Smooth muscle cell (in vitro differentiated cells): ENCODE results near the gene TRAF1. TPM values are rescaled to one million over a fixed set of nuclear protein-coding genes. Genes with fewer than 3 reads are reported as not detected.

Experiments used
- DNase-seq: peaks from one replicate; lab custom pipeline; 2025; ENCODE audit not compliant: unreplicated experiment; lab: John Stamatoyannopoulos, UW
- H2AFZ ChIP-seq: fragments of 200-600 bp; sonication (generic); 2 replicates; pipeline ENCODE4 v1.6.0; 2016; ENCODE audit warnings: antibody characterized with exemption, low read depth, mild to moderate bottlenecking
- H3F3A ChIP-seq: fragments of 200-600 bp; sonication (generic); 2 replicates; pipeline ENCODE4 v1.6.0; 2017; ENCODE audit warnings: antibody characterized with exemption, low read depth
- H3K27ac ChIP-seq: fragments of 200-600 bp; sonication (generic); 2 replicates; pipeline ENCODE4 v1.5.1; 2016; ENCODE audit warnings: low read depth, mild to moderate bottlenecking
- H3K27me3 ChIP-seq: fragments of 200-600 bp; sonication (generic); 2 replicates; pipeline ENCODE4 v1.6.1; 2016; ENCODE audit warnings: low read depth, mild to moderate bottlenecking
- H3K36me3 ChIP-seq: fragments of 200-600 bp; sonication (generic); 2 replicates; pipeline ENCODE4 v1.5.1; 2016; ENCODE audit warnings: low read depth
- H3K4me1 ChIP-seq: fragments of 200-600 bp; sonication (generic); 2 replicates; pipeline ENCODE4 v1.5.1; 2016; ENCODE audit warnings: low read depth
- H3K4me2 ChIP-seq: fragments of 200-600 bp; sonication (generic); 2 replicates; pipeline ENCODE4 v1.6.0; 2016; ENCODE audit warnings: mild to moderate bottlenecking
- H3K4me3 ChIP-seq: fragments of 200-600 bp; sonication (generic); 2 replicates; pipeline ENCODE4 v1.5.1; 2016; ENCODE audit warnings: mild to moderate bottlenecking
- H3K79me2 ChIP-seq: fragments of 200-600 bp; sonication (generic); 2 replicates; pipeline ENCODE4 v1.6.0; 2016; ENCODE audit warnings: low read depth, mild to moderate bottlenecking
- H3K9ac ChIP-seq: fragments of 200-600 bp; sonication (generic); 2 replicates; pipeline ENCODE4 v1.6.0; 2016; ENCODE audit warnings: low read depth
- H3K9me3 ChIP-seq: fragments of 200-600 bp; sonication (generic); replicated peaks from 2 replicates; pipeline ENCODE4 v1.5.1; 2016; ENCODE audit warnings: low read depth
- H4K20me1 ChIP-seq: fragments of 200-600 bp; sonication (generic); 2 replicates; pipeline ENCODE4 v1.6.0; 2016; ENCODE audit warnings: low read depth
- WGBS: methylation state at CpG from one replicate; pipeline ENCODE4 v1.1.7; 2016; ENCODE audit warnings: low lambda C conversion rate; 5-methylcytosine and 5-hydroxymethylcytosine counted together
- polyA plus RNA-seq: library from polyadenylated mRNA; unstranded; fragments of >200 nt; fragmentation: Nextera tagmentation; extraction: Ambion mirVana; gene quantifications from 2 replicates; pipeline ENCODE4 v1.2.1, GENCODE V29; 2016
- total RNA-seq: library from RNA; depleted of rRNA; stranded (reverse); fragments of >200 nt; gene quantifications from 2 replicates; pipeline ENCODE4 v1.2.3, GENCODE V29; 2014
- TF ChIP-seq, protein P1 (sequence below): fragments of 200-600 bp; sonication (generic); IDR thresholded peaks from 2 replicates; pipeline ENCODE4 v1.5.1; 2017; ENCODE audit warnings: borderline replicate concordance, mild to moderate bottlenecking, antibody characterized with exemption; ENCODE audit not compliant: insufficient read depth, poor library complexity, severe bottlenecking

Gene TRAF1
- total and polyA plus RNA-seq, 2 experiments from 2014 or later: 2.9 to 5.4 TPM

GRCh38 chr9:120965344-120966012 is 38.9 kb upstream of the TRAF1 start:
- H3K27ac ChIP-seq: no peak overlapping the region
- H3K27me3 ChIP-seq: no peaks in the 10 kb centered on the region
- TF ChIP-seq, protein P1, sequence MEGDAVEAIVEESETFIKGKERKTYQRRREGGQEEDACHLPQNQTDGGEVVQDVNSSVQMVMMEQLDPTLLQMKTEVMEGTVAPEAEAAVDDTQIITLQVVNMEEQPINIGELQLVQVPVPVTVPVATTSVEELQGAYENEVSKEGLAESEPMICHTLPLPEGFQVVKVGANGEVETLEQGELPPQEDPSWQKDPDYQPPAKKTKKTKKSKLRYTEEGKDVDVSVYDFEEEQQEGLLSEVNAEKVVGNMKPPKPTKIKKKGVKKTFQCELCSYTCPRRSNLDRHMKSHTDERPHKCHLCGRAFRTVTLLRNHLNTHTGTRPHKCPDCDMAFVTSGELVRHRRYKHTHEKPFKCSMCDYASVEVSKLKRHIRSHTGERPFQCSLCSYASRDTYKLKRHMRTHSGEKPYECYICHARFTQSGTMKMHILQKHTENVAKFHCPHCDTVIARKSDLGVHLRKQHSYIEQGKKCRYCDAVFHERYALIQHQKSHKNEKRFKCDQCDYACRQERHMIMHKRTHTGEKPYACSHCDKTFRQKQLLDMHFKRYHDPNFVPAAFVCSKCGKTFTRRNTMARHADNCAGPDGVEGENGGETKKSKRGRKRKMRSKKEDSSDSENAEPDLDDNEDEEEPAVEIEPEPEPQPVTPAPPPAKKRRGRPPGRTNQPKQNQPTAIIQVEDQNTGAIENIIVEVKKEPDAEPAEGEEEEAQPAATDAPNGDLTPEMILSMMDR: no peak
- no peak overlapping the region for H3K4me2 ChIP-seq
- H3K4me1 ChIP-seq: peaks cover 15% of the 10 kb centered on the region
- 73% methylated on average over 4 of the region's 4 CpGs for WGBS
- no peak overlapping the region for H3K4me3 ChIP-seq
- H3K9me3 ChIP-seq: no peaks in the 10 kb centered on the region
- H3F3A ChIP-seq: no peaks in the 10 kb centered on the region
- no peak for DNase-seq
- no peak overlapping the region for H3K9ac ChIP-seq
- no peaks in the 10 kb centered on the region for H3K79me2 ChIP-seq
- H2AFZ ChIP-seq: no peak overlapping the region
- H3K36me3 ChIP-seq: no peaks in the 10 kb centered on the region
- H4K20me1 ChIP-seq: no peaks in the 10 kb centered on the region

- Histone ChIP-seq H3K27me3 (no peaks in the 10 kb centered on the region), H4K20me1 (no peaks in the 10 kb centered on the region), H3K36me3 (no peaks in the 10 kb centered on the region), H3K4me2 (no peak overlapping the region), H3K9me3 (no peaks in the 10 kb centered on the region), H2AFZ (no peak overlapping the region), H3F3A (no peaks in the 10 kb centered on the region), H3K4me3 (no peak overlapping the region), H3K4me1 (peaks cover 15% of the 10 kb centered on the region), H3K79me2 (no peaks in the 10 kb centered on the region), H3K9ac (no peak overlapping the region), H3K27ac (no peak overlapping the region)
- WGBS: 94% methylated on average over 3 of the region's 3 CpGs
- no peak for DNase-seq
- TF ChIP-seq, protein P1: no peak
These were observed 35.3 kb upstream of the TRAF1 start for GRCh38 chr9:120961936-120962335.

GRCh38 chr9:120960001-120960400 is 33.4 kb upstream of the TRAF1 start:
- H3K9me3 ChIP-seq: no peaks in the 10 kb centered on the region
- H3K9ac ChIP-seq: no peak overlapping the region
- H3K4me3 ChIP-seq: no peak overlapping the region
- 77% methylated on average over 1 of the region's 1 CpG for WGBS
- H2AFZ ChIP-seq: no peak overlapping the region
- H3K27ac ChIP-seq: no peak overlapping the region
- H4K20me1 ChIP-seq: no peaks in the 10 kb centered on the region
- no peak overlapping the region for H3K4me2 ChIP-seq
- H3F3A ChIP-seq: no peaks in the 10 kb centered on the region
- no peaks in the 10 kb centered on the region for H3K79me2 ChIP-seq
- H3K36me3 ChIP-seq: no peaks in the 10 kb centered on the region
- TF ChIP-seq, protein P1: no peak
- no peaks in the 10 kb centered on the region for H3K27me3 ChIP-seq
- H3K4me1 ChIP-seq: peaks cover 1% of the 10 kb centered on the region
- no peak for DNase-seq

GRCh38 chr9:120956862-120957261 is 30.3 kb upstream of the TRAF1 start:
- no peaks in the 10 kb centered on the region for H3K27me3 ChIP-seq
- H2AFZ ChIP-seq: no peak overlapping the region
- H3K4me1 ChIP-seq: no peaks in the 10 kb centered on the region
- H3K9me3 ChIP-seq: no peaks in the 10 kb centered on the region
- no peak overlapping the region for H3K4me2 ChIP-seq
- TF ChIP-seq, protein P1: no peak
- H3F3A ChIP-seq: no peaks in the 10 kb centered on the region
- DNase-seq: no peak
- WGBS: 96% methylated on average over 3 of the region's 3 CpGs
- no peaks in the 10 kb centered on the region for H4K20me1 ChIP-seq
- no peak overlapping the region for H3K27ac ChIP-seq
- H3K36me3 ChIP-seq: no peaks in the 10 kb centered on the region
- H3K79me2 ChIP-seq: no peaks in the 10 kb centered on the region
- no peak overlapping the region for H3K4me3 ChIP-seq
- no peak overlapping the region for H3K9ac ChIP-seq
